PFSK-1 (cell line): ENCODE data around the gene ATG9B.

ENCODE experiments used
- POLR2AphosphoS5 ChIP-seq: IDR thresholded peaks from 2 replicates; pipeline ENCODE4 v1.6.1; 2012; ENCODE audit warnings: low read depth, mild to moderate bottlenecking, control low read depth, low read length, moderate library complexity
- SIN3A ChIP-seq: IDR thresholded peaks from 2 replicates; pipeline ENCODE4 v1.6.1; 2012; ENCODE audit warnings: mild to moderate bottlenecking, low read length, moderate library complexity, borderline replicate concordance; ENCODE audit not compliant: insufficient read depth
- TAF1 ChIP-seq: IDR thresholded peaks from 2 replicates; pipeline ENCODE4 v1.6.1; 2012; ENCODE audit warnings: low read length, control low read depth, borderline replicate concordance; ENCODE audit not compliant: insufficient read depth
- TF ChIP-seq, protein P1 (sequence below), 2 experiments: IDR thresholded peaks; 2 replicates each; pipeline versions ENCODE4 v1.6.1 to v1.8.0; 2011 to 2012; ENCODE audit warnings: low read depth in 2 of 2, low read length in 2 of 2, control low read depth in 1 of 2, inconsistent platforms in 1 of 2, mild to moderate bottlenecking in 1 of 2, moderate library complexity in 1 of 2; ENCODE audit not compliant: insufficient read depth in 1 of 2

- TF ChIP-seq POLR2AphosphoS5 = no peak
- no peak for TF ChIP-seq TAF1
- TF ChIP-seq, protein P1, sequence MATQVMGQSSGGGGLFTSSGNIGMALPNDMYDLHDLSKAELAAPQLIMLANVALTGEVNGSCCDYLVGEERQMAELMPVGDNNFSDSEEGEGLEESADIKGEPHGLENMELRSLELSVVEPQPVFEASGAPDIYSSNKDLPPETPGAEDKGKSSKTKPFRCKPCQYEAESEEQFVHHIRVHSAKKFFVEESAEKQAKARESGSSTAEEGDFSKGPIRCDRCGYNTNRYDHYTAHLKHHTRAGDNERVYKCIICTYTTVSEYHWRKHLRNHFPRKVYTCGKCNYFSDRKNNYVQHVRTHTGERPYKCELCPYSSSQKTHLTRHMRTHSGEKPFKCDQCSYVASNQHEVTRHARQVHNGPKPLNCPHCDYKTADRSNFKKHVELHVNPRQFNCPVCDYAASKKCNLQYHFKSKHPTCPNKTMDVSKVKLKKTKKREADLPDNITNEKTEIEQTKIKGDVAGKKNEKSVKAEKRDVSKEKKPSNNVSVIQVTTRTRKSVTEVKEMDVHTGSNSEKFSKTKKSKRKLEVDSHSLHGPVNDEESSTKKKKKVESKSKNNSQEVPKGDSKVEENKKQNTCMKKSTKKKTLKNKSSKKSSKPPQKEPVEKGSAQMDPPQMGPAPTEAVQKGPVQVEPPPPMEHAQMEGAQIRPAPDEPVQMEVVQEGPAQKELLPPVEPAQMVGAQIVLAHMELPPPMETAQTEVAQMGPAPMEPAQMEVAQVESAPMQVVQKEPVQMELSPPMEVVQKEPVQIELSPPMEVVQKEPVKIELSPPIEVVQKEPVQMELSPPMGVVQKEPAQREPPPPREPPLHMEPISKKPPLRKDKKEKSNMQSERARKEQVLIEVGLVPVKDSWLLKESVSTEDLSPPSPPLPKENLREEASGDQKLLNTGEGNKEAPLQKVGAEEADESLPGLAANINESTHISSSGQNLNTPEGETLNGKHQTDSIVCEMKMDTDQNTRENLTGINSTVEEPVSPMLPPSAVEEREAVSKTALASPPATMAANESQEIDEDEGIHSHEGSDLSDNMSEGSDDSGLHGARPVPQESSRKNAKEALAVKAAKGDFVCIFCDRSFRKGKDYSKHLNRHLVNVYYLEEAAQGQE (IDR thresholded peaks at IDR 0.05; ENCODE audit: insufficient read depth in 1 of 2, low read depth in 2 of 2, low read length in 2 of 2) = no peak
- no peak for TF ChIP-seq SIN3A
Measured at GRCh38 chr7:150994141-150994837, 30.0 kb downstream of the ATG9B start.
